Muscle of back (tissue), 11 donors: ENCODE measurements around the gene RUSF1. TPM values are rescaled to one million over a fixed set of nuclear protein-coding genes. Genes with fewer than 3 reads are reported as not detected.
"Not testable (repeated sequence)": the region's sequence is repeated elsewhere in the genome, so short reads cannot be mapped to it uniquely, and the experiment has no call there.

Experiments
- DNase-seq, 3 donors: peaks; one replicate each; pipeline versions ENCODE4 v3.0.0 to v3.0.0-alpha.2; 2013
- polyA plus RNA-seq, 10 donors: library from polyadenylated mRNA; unstranded; fragments of 120-200 nt; gene quantifications; one replicate each; pipeline ENCODE4 v1.2.1, GENCODE V29; 2013; ENCODE audit not compliant: insufficient read length in 10 of 10

RUSF1 gene
- polyA plus RNA-seq, 10 donors, result 34.1 to 58.8 (median 44.6) TPM

DNA sequence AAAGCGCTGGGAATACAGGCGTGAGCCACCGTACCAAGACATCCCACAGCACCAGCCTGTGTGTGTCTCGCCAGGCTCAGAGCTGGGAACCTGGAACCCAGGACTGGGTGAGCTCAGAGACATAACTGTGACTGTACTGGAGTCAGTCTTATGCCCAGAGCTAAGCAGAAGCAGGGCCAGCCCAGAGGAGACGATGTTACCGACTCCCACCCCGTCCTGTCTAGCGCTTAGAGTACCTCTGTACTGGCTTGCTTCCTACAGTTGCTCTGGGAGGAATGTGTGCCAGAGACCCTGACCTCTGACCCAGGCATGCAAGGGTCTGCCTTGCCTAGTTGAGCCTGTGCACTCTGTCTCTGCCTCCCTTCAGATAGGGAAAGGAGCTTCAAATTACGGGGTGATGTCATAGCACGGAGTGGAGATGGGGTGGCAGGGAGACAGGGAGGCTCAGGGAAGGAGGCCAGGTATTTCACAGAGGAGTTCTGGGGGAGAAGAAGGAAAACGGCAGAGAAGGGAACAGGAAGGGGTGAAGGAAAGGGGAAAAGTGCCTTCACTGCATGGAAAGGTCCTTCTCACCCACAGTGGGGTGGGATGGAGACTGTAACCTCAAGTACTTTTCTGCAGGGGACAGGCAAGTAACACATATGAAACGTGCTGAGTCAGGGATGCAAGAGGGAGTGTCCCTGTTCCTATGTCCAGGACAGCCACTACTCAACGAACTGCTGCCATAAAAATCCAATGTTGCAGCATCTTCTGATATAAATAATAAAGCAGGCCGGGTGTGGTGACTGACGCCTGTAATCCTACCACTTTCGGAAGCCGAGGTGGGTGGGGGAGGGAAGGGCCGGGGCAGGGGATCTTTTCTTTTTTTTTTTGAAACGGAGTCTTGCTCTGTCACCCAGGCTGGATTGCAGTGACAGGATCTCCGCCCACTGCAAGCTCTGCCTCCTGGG lies 54.7 kb downstream of the RUSF1 start:
- peak in 1 of 3 donors; percentile 67 for DNase-seq

DNA sequence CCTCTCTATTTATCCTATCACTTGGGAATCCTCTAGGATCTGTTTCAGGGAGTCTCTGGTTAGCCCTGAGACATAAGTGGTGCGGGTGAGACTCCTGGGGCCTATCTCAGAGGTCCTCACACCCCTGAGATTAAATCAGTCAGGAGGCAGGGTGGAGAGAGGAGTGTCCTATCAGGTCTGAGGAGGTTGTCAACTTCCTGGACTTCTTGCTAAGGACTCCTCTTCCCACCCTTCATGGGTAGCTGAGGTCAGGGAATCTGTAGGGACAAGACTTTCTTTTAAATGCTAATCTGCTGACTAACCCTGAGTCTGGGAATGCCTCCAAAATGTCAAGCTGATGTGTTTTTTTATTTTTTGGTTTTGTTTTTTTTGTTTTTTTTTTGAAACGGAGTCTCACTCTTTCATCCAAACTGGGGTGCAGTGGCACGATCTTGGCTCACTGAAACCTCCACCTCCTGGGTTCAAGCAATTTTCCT lies 55.5 kb downstream of the RUSF1 start:
- peak in 1 of 3 donors; percentile 67 for DNase-seq

DNA sequence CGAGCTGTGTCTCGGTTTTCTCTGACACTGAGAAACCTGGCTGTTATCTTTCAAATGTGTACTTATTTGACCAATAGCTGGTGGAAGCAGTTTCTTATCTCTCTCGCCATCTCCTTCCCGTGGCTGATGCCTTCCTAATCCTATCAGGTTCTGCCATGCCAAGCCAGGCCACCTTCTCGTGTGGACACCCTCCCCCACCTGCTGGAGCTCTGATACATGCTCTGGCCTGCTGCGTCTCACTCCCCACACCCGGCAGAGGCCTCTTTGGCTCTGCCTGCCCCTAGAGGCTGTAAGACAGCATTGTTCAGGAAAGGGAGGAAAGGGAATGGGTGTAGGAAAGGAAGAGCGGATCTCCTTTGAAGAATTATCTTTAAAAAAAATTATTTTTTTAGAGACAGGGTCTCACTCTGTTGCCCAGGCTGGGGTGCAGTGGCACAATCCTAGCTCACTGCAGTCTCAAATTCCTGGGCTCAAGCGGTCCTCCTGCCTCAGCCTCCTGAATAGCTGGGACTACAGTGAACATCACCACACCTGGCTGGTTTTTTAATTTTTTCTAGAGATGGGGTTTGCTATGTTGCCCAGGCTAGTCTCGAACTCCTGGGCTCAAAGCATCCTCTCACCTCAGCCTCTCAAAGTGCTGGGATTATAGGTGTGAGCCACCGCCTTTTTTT lies 56.4 kb downstream of the RUSF1 start:
- peak in 1 of 3 donors; percentile 57 for DNase-seq

DNA sequence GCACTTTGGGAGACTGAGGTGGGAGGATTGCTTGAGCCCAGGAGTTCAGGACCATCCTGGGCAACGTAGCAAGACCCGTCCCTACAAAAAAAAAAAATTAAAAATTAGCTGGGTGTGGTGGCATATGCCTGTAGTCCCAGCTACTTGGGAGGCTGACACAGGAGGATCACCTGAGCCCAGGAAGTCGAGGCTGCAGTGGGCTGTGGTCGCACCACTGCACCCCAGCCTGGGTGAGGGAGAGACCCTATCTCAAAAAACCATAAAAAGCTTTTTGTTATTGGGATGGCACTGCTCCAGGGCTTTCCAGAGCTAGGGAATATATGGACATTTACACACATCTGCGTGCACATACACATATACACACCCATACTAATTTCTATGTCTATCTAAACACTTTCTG lies 57.0 kb downstream of the RUSF1 start:
- DNase-seq, result no peak

DNA sequence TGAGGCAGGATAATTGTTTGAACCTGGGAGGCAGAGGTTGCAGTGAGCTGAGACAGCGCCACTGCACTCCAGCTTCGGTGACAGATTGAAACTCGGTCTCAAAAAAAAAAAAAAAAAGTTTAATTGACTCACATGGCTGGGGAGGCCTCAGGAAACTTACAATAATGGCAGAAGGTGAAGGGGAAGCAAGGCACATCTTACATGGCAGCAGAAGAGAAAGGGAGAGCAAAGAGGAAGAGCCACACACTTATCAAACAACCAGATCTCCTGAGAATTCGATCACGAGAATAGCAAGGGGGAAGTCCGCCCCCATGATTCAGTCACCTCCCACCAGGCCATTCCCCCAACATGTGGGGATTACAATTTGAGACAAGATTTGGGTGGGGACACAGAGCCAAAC lies 62.3 kb downstream of the RUSF1 start:
- not testable (repeated sequence) for DNase-seq

DNA sequence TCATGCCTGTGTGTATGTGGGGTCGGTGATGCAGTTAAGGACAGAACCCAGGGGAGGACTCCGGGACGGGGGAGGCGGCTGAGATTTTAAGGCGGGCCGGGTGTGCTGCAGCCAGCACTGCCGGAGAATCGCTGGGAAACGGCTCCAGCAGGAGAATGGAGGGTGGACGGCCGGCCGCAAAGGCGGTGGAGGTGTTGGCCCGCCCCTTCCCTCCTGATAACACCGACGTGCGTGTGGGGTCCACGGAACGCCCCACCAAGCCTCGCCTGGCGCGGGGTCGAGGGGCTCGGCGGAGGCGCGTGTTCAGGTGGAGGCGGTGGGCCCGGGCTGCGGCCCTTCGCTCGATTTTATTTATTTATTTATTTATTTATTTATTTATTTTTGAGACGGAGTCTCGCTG lies 66.2 kb downstream of the RUSF1 start:
- DNase-seq, result no peak

DNA sequence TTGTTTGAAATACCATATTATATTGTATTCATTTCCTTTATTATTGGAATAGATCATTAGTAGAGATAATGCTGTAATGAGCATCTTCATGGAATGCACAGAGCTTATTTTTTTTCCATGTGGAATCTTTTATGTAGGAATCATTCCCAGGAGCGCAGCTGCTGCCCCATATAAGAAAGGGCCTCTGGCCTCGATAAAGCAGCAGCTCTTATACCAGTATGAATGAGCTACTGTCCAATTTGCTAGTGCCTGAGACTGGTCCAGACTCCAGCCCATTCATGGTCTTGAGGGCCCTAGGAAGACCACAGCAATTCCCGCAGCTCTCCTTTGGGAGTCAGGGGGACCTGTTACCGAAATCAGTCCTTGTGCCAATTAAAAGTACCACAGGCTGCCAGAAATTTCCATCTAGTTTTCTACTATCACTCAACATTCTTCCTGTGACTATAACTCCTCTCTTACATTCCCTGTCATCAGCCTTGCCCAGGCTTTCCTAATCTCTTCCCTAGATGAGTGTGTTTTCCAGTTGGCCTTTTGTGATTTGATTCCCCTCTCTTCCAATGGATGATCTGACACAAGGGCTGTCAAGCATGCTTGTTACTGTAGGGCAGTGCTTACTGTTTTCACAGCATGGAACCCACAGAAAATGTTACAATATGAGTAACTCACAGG lies 67.5 kb downstream of the RUSF1 start:
- DNase-seq, result no peak

DNA sequence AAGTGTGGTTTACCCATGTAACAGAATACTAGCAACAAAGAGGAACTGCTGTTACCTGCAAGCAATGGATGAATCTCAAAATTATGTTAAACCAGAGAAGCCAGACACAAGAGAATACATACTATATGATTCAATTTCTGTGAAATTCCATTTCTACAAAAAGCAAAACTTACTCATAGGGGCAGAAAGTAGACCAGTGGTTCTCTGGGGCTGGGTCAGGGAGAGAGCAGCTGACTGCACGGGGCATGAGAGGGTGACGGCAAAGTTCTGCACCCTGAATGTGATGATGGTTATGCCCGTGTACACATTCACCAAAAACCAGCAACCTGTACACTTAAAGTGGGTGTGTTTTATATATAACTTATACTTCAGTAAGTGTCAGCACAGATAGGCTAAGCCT lies 68.7 kb downstream of the RUSF1 start:
- DNase-seq, result no peak

Other genes with a start within 250 kb of the RUSF1 start
- 1 to 10 TPM; 3.0 to 4.9 (median 3.9) TPM for gene ITGAM, start 248.4 kb downstream of the RUSF1 start, polyA plus RNA-seq
- 1 to 10 TPM in 4 of 10 donors, under 1 TPM in 6; 0.23 to 1.8 (median 0.89) TPM for gene ITGAX, start 153.2 kb downstream of the RUSF1 start, polyA plus RNA-seq
- gene ITGAD, start 115.1 kb downstream of the RUSF1 start, polyA plus RNA-seq, result 1 to 10 TPM in 4 of 10 donors, under 1 TPM in 5, not detected in 1; 0.26 to 1.7 (median 0.48) TPM
- 100 to 1,000 TPM; 174 to 388 (median 268) TPM for gene COX6A2, start 80.0 kb downstream of the RUSF1 start, polyA plus RNA-seq
- 1 to 10 TPM; 1.5 to 3.5 (median 2.4) TPM for gene ZNF843, start 65.6 kb downstream of the RUSF1 start, polyA plus RNA-seq
- 1 to 10 TPM; 5.2 to 9.0 (median 7.5) TPM for gene ARMC5, start 48.9 kb downstream of the RUSF1 start, polyA plus RNA-seq
- 100 to 1,000 TPM in 1 of 10 donors, 10 to 100 TPM in 9; 61.8 to 106 (median 81.9) TPM for gene TGFB1I1, start 36.2 kb downstream of the RUSF1 start, polyA plus RNA-seq
- gene SLC5A2, start 25.3 kb downstream of the RUSF1 start, polyA plus RNA-seq, result 10 to 100 TPM in 3 of 10 donors, 1 to 10 TPM in 7; 5.1 to 13.0 (median 7.6) TPM
- 10 to 100 TPM in 7 of 10 donors, 1 to 10 TPM in 3; 8.6 to 48.2 (median 14.0) TPM for gene AHSP, start 19.5 kb upstream of the RUSF1 start, polyA plus RNA-seq